ENCODE results near the gene PRDM10. TPM values are rescaled to one million over a fixed set of nuclear protein-coding genes. Genes with fewer than 3 reads are reported as not detected.

Gene PRDM10
- total RNA-seq, 1 donor from 2014 or later: 14.6 TPM

DNA sequence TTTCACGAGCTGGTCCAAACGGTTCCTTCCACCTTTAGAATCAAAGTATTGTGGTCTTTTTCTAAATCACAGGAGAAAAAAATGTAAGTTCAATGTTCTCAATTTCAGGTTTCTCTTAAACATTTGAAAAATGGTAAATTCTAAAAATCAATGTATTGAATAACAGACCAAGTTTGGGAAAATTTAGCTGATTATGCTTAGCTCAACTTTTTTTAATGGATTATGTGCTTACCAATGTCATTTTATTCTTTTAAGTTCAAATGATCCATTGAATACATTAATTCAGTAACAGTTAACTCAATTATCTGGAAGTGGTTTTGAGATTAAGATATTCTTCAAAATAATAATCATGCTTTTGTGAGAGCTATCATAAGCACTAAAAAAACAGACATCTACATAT, 5.1 kb downstream of the PRDM10 start:
- TF ChIP-seq, protein P1, sequence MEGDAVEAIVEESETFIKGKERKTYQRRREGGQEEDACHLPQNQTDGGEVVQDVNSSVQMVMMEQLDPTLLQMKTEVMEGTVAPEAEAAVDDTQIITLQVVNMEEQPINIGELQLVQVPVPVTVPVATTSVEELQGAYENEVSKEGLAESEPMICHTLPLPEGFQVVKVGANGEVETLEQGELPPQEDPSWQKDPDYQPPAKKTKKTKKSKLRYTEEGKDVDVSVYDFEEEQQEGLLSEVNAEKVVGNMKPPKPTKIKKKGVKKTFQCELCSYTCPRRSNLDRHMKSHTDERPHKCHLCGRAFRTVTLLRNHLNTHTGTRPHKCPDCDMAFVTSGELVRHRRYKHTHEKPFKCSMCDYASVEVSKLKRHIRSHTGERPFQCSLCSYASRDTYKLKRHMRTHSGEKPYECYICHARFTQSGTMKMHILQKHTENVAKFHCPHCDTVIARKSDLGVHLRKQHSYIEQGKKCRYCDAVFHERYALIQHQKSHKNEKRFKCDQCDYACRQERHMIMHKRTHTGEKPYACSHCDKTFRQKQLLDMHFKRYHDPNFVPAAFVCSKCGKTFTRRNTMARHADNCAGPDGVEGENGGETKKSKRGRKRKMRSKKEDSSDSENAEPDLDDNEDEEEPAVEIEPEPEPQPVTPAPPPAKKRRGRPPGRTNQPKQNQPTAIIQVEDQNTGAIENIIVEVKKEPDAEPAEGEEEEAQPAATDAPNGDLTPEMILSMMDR (IDR thresholded peaks at IDR 0.05): no peak
- ATAC-seq (ENCODE audit: low read depth) (no peak), DNase-seq (no peak)
- no peak overlapping the region for H3K4me3 Mint-ChIP-seq
- CTCF ChIA-PET: no interaction called here
- no peaks in the 10 kb centered on the region for H3K27me3 Mint-ChIP-seq
- H3K36me3 Mint-ChIP-seq (ENCODE audit: low read depth): peaks cover 3% of the 10 kb centered on the region
- peaks cover 17% of the 10 kb centered on the region for H3K4me1 Mint-ChIP-seq
- intact Hi-C loops (cut with micrococcal nuclease): no loop called here
- no peaks in the 10 kb centered on the region for H3K9me3 Mint-ChIP-seq
- POLR2A ChIA-PET: no interaction called here
- H3K27ac Mint-ChIP-seq: no peak overlapping the region

DNA sequence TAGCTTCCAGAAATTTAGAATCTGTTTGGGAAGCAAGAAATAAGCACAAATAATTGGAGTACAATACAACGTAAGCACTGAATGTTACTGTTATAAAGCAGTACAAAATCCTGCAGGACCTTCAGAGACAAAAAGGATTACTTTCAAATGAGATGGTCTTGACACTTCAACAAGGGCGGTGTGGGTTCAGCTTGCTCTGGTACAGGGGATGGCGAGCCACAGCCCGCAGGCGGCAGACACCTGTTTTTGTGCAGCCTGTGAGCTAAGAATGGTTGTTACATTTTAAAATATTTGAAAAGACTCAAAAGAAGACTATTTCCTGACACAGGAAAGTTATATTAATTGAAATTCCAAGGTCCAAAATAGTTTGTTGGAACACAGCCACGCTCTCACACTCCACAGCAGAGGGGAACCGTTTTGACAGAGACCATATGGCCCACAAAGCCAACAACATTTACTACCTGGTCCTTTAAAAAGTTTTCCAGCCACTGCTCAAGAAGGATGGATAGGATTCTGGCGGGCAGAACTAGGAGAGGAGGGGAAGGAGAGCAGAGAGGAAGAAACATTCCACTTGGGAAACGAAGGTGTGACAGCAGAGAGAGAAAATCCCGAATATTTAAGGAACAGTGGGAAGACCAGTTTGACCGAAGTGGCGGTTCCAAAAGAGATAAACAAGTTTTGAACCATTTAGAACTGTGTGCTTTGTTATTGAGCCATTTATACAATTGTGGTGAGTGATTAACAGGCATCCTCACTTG, 6.3 kb downstream of the PRDM10 start:
- ATAC-seq (ENCODE audit: low read depth) (no peak), DNase-seq (no peak)
- Mint-ChIP-seq H3K36me3 (ENCODE audit: low read depth) (peaks cover 2% of the 10 kb centered on the region), H3K27me3 (no peaks in the 10 kb centered on the region), H3K4me1 (peaks cover 16% of the 10 kb centered on the region), H3K4me3 (no peak overlapping the region), H3K9me3 (no peaks in the 10 kb centered on the region), H3K27ac (no peak overlapping the region)
- TF ChIP-seq, protein P1 (IDR thresholded peaks at IDR 0.05): no peak
- POLR2A ChIA-PET: no interaction called here
- CTCF ChIA-PET: interaction anchor here (2.9 kb wide), 1 partner anchor 136 kb away, joined by 9 read pairs; no protein-coding TSS in a partner anchor
- intact Hi-C loops (cut with micrococcal nuclease): no loop called here

DNA sequence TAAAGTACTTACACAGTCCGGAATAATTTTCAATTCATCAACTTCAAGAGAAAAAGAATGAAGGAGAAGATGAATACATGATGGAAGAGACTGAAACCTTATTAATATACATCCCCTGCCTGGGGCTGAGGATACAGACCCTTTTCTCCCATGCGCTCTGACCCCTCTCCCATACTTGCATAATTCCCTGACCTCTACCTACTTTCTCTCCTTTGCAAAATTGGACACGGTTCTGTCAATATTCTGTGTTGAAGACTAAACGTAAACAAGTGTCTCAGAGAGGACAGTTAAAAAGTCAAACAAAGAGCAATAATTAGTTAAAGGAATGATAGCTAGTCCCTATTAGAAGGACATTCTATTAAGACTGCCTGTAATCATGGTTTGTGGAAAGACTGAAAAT, 7.5 kb downstream of the PRDM10 start:
- TF ChIP-seq, protein P1 (IDR thresholded peaks at IDR 0.05): no peak
- ChIA-PET CTCF (interaction anchor here (2.9 kb wide), 1 partner anchor 137 kb away, joined by 9 read pairs; no protein-coding TSS in a partner anchor), POLR2A (no interaction called here)
- DNase-seq: no peak
- Mint-ChIP-seq H3K4me3 (no peak overlapping the region), H3K27me3 (no peaks in the 10 kb centered on the region), H3K36me3 (ENCODE audit: low read depth) (peaks cover 2% of the 10 kb centered on the region), H3K27ac (no peak overlapping the region), H3K4me1 (peaks cover 10% of the 10 kb centered on the region), H3K9me3 (no peaks in the 10 kb centered on the region)
- ATAC-seq (ENCODE audit: low read depth): no peak
- intact Hi-C loops (cut with micrococcal nuclease): no loop called here

DNA sequence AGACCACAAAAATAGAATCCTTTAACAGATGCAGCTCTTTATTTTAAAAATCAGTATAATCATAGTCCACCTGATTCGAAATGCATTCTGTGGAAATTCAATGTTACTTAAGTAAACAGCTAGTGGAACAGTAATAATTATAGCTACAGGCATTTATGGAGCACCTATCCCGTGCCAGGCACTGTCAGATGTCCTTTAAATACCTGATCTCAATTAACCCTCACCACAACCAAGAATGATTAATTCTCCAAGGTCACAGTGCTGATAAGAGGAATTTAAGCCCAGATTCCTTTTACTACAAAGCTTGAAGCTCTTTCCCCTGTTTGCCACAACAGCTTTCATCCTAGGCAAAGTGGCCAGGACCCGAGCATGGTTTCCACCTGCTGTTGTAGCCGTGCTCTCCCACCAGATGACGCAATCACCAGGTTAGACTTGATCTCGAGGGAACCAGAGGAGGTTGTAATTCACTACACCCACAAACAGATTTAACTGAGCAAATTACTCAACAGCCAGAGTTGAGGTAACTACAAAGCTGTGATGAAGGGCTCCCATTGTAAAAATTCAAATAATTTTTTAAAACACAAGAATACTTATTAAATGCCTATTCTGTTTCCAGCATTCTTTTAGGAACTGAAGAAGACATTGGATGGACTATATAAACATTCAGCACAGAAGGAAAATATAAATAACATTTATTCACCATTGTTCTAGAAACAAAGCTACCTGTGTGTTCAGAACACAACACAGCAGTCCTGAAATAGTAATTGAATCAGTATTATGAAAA, 10.3 kb downstream of the PRDM10 start:
- peak; percentile 71 for ATAC-seq (ENCODE audit: low read depth)
- POLR2A ChIA-PET: interaction anchor here (0.6 to 1.9 kb wide), 4 partner anchors 9 to 128 kb away, joined by 3 to 19 read pairs (median 4); partner anchors contain the start of gene PRDM10

More for the DNA sequence above, 10.3 kb downstream of the PRDM10 start:
- Mint-ChIP-seq H3K36me3 (ENCODE audit: low read depth) (peaks cover 2% of the 10 kb centered on the region), H3K27me3 (no peaks in the 10 kb centered on the region), H3K9me3 (no peaks in the 10 kb centered on the region), H3K4me3 (no peak overlapping the region), H3K27ac (no peak overlapping the region), H3K4me1 (peaks cover 7% of the 10 kb centered on the region)
- intact Hi-C loops (cut with micrococcal nuclease): loop anchor here (1.0 kb wide), 2 partner anchors 9 to 140 kb away; no protein-coding TSS in a partner anchor
- CTCF ChIA-PET: interaction anchor here (0.7 to 4.8 kb wide), 4 partner anchors 11 to 155 kb away, joined by 3 to 67 read pairs (median 4); no protein-coding TSS in a partner anchor
- no peak for DNase-seq
- TF ChIP-seq, protein P1 (IDR thresholded peaks at IDR 0.05): no peak

All from activated B cell treated with CpG ODN at 0.5 μM for 24 hours (primary cell).